Measurements from ENCODE around the gene CLIC2.
A peak's percentile ranks its signal among the peaks of the same experiment; 100 is the strongest.
"Not testable (repeated sequence)": the region's sequence is repeated elsewhere in the genome, so short reads cannot be mapped to it uniquely, and the experiment has no call there.

CLIC2 gene

GRCh38 chrX:155334486-155335336 lies at the start of gene CLIC2:
Gene CLIC2 (minus strand): TSS chrX:155334614. CDS start chrX:155334427, 187 bp downstream.
- DNase-seq, result no peak

- not testable (repeated sequence) for DNase-seq
Measured at GRCh38 chrX:155382529-155382967, 48.1 kb upstream of the CLIC2 start.

- not testable (repeated sequence) for DNase-seq
Measured at GRCh38 chrX:155381843-155382528, 47.6 kb upstream of the CLIC2 start, which contains the start of gene F8A2. Gene F8A2 (plus strand): TSS chrX:155382095. CDS start chrX:155382115, 20 bp downstream.

GRCh38 chrX:155379802-155380201 lies 45.4 kb upstream of the CLIC2 start:
- DNase-seq, result not testable (repeated sequence)

- not testable (repeated sequence) for DNase-seq
Measured at GRCh38 chrX:155373777-155374458, 39.5 kb upstream of the CLIC2 start.

- not testable (repeated sequence) for DNase-seq
Measured at GRCh38 chrX:155363712-155364111, 29.3 kb upstream of the CLIC2 start.

- not testable (repeated sequence) for DNase-seq
Measured at GRCh38 chrX:155349448-155349847, 15.0 kb upstream of the CLIC2 start.

- not testable (repeated sequence) for DNase-seq
Measured at GRCh38 chrX:155345689-155346088, 11.3 kb upstream of the CLIC2 start.

- not testable (repeated sequence) for DNase-seq
Measured at GRCh38 chrX:155335337-155335712, 911 bp upstream of the CLIC2 start.

GRCh38 chrX:155333544-155334100 lies 792 bp downstream of the CLIC2 start:
- DNase-seq, result no peak

GRCh38 chrX:155330992-155331391 lies 3.4 kb downstream of the CLIC2 start:
- no peak for DNase-seq

- DNase-seq, result no peak
Measured at GRCh38 chrX:155329293-155329692, 5.1 kb downstream of the CLIC2 start.

GRCh38 chrX:155326610-155327009 lies 7.8 kb downstream of the CLIC2 start:
- no peak for DNase-seq

- DNase-seq, result no peak
Measured at GRCh38 chrX:155314260-155314659, 20.2 kb downstream of the CLIC2 start.

- DNase-seq, result no peak
Measured at GRCh38 chrX:155313766-155314165, 20.6 kb downstream of the CLIC2 start.

- no peak for DNase-seq
Measured at GRCh38 chrX:155293771-155294170, 40.6 kb downstream of the CLIC2 start.

GRCh38 chrX:155279873-155280272 lies 54.5 kb downstream of the CLIC2 start:
- DNase-seq, result no peak

GRCh38 chrX:155270969-155271368 lies 63.4 kb downstream of the CLIC2 start:
- DNase-seq, result no peak

GRCh38 chrX:155267995-155268394 lies 66.4 kb downstream of the CLIC2 start:
- not testable (repeated sequence) for DNase-seq

GRCh38 chrX:155266439-155266838 lies 68.0 kb downstream of the CLIC2 start:
- no peak for DNase-seq

- peak; percentile 55 for DNase-seq
Measured at GRCh38 chrX:155263854-155264628, 70.4 kb downstream of the CLIC2 start, which contains the start of gene RAB39B. Gene RAB39B (minus strand): TSS chrX:155264491. CDS start chrX:155264288, 203 bp downstream.

All from activated T-cell treated with anti-CD3 and anti-CD28 coated beads for 4 hours (primary cell).